ENCODE data around the gene DARS1.

The DARS1 gene

GRCh38 chr2:135890149-135890548 lies 95.3 kb downstream of the DARS1 start:
- TF ChIP-seq TAF1 (IDR thresholded peaks at IDR 0.05; ENCODE audit: borderline replicate concordance, insufficient read depth, low read length), result no peak
- TF ChIP-seq FOXP2 (optimal IDR thresholded peaks at IDR 0.05; ENCODE audit: borderline replicate concordance, extremely low read depth, extremely low read length, insufficient read depth), result no peak
- TF ChIP-seq, protein P1, sequence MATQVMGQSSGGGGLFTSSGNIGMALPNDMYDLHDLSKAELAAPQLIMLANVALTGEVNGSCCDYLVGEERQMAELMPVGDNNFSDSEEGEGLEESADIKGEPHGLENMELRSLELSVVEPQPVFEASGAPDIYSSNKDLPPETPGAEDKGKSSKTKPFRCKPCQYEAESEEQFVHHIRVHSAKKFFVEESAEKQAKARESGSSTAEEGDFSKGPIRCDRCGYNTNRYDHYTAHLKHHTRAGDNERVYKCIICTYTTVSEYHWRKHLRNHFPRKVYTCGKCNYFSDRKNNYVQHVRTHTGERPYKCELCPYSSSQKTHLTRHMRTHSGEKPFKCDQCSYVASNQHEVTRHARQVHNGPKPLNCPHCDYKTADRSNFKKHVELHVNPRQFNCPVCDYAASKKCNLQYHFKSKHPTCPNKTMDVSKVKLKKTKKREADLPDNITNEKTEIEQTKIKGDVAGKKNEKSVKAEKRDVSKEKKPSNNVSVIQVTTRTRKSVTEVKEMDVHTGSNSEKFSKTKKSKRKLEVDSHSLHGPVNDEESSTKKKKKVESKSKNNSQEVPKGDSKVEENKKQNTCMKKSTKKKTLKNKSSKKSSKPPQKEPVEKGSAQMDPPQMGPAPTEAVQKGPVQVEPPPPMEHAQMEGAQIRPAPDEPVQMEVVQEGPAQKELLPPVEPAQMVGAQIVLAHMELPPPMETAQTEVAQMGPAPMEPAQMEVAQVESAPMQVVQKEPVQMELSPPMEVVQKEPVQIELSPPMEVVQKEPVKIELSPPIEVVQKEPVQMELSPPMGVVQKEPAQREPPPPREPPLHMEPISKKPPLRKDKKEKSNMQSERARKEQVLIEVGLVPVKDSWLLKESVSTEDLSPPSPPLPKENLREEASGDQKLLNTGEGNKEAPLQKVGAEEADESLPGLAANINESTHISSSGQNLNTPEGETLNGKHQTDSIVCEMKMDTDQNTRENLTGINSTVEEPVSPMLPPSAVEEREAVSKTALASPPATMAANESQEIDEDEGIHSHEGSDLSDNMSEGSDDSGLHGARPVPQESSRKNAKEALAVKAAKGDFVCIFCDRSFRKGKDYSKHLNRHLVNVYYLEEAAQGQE (IDR thresholded peaks at IDR 0.05; ENCODE audit: insufficient read depth in 1 of 2, low read depth in 2 of 2, low read length in 2 of 2), result no peak
- no peak for TF ChIP-seq SIN3A (IDR thresholded peaks at IDR 0.05; ENCODE audit: borderline replicate concordance, insufficient read depth, low read length)
- TF ChIP-seq POLR2AphosphoS5 (IDR thresholded peaks at IDR 0.05; ENCODE audit: low read depth, low read length), result no peak

- TF ChIP-seq TAF1 (IDR thresholded peaks at IDR 0.05; ENCODE audit: borderline replicate concordance, insufficient read depth, low read length) (no peak), SIN3A (IDR thresholded peaks at IDR 0.05; ENCODE audit: borderline replicate concordance, insufficient read depth, low read length) (no peak), FOXP2 (optimal IDR thresholded peaks at IDR 0.05; ENCODE audit: borderline replicate concordance, extremely low read depth, extremely low read length, insufficient read depth) (no peak), POLR2AphosphoS5 (IDR thresholded peaks at IDR 0.05; ENCODE audit: low read depth, low read length) (no peak)
- TF ChIP-seq, protein P1 (IDR thresholded peaks at IDR 0.05; ENCODE audit: insufficient read depth in 1 of 2, low read depth in 2 of 2, low read length in 2 of 2), result no peak
Observed at GRCh38 chr2:135885709-135886108, 99.7 kb downstream of the DARS1 start.

DNA sequence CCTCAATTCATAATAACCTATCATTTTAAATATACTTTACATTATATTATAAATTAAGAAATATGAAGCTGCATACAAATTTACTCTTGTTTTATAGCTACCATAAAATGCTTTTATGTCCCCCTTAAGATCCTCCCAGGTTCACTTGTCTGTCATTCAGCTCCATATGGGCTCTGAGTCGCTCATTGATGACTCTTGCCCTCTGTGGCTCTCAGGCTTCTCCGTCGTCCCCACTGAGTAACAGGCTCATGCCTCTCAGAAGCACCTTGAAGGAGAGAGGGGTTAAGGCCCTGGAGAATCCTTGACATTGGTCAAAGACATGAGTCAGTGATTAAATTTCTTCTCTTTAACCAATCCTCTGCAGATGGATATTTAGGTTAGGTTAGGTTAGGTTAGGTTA lies 103.0 kb downstream of the DARS1 start:
- TF ChIP-seq TAF1 (IDR thresholded peaks at IDR 0.05; ENCODE audit: borderline replicate concordance, insufficient read depth, low read length), result no peak
- no peak for TF ChIP-seq FOXP2 (optimal IDR thresholded peaks at IDR 0.05; ENCODE audit: borderline replicate concordance, extremely low read depth, extremely low read length, insufficient read depth)
- TF ChIP-seq, protein P1 (IDR thresholded peaks at IDR 0.05; ENCODE audit: insufficient read depth in 1 of 2, low read depth in 2 of 2, low read length in 2 of 2), result no peak
- no peak for TF ChIP-seq POLR2AphosphoS5 (IDR thresholded peaks at IDR 0.05; ENCODE audit: low read depth, low read length)
- no peak for TF ChIP-seq SIN3A (IDR thresholded peaks at IDR 0.05; ENCODE audit: borderline replicate concordance, insufficient read depth, low read length)

DNA sequence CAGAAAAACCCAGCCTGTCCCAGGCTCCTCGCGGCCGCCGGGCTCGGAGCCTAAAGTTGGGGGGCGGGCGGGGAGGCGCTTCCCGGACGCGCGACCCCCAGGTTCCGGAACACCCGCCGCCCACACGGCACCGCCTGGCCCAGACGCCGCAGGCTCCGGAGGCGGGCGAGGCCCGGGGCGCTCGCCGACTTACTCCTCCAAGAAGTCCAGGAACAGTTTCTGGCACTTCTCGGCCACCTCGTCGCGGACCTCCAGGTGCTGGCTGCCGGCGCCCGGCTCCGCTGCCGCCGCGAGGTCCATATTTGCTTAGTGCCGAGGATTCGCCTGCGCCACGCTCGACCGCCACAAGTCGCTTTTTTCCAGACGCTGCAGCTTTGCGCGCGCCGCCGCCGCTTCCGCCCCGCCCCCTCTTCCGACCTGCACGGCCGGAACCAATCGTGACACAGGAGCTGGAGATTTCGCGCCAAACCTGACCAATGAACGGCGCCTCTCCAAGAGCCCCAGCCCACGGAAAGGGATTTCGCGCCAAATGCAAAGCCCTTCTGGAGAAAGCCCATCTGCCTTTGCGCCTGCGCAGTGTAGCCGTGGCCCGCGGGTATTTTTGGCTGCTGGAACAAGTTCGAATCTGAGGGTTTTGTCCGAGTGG lies 109.2 kb downstream of the DARS1 start, which contains the start of gene MCM6:
MCM6 (minus strand) TSS at position 378 of the 646 bp plus-strand sequence; CDS start at position 300, 78 bp downstream.
- TF ChIP-seq POLR2AphosphoS5 (IDR thresholded peaks at IDR 0.05; ENCODE audit: low read depth, low read length) (no peak; the same call in 1 of the 2 replicates), SIN3A (IDR thresholded peaks at IDR 0.05; ENCODE audit: borderline replicate concordance, insufficient read depth, low read length) (peak; percentile 80; the same call in 1 of the 2 replicates), TAF1 (IDR thresholded peaks at IDR 0.05; ENCODE audit: borderline replicate concordance, insufficient read depth, low read length) (peak; percentile 54; the same call in 1 of the 2 replicates), FOXP2 (optimal IDR thresholded peaks at IDR 0.05; ENCODE audit: borderline replicate concordance, extremely low read depth, extremely low read length, insufficient read depth) (no peak)
- TF ChIP-seq, protein P1 (IDR thresholded peaks at IDR 0.05; ENCODE audit: insufficient read depth in 1 of 2, low read depth in 2 of 2, low read length in 2 of 2), result no peak
